Dedifferentiated amniotic fluid mesenchymal stem cell (primary cell): ENCODE results near the gene CYP8B1.

Experiments used
- DNase-seq: peaks from one replicate; pipeline ENCODE4 v3.0.0-alpha.2; 2016; ENCODE audit errors: extremely low spot score

Gene CYP8B1

DNA sequence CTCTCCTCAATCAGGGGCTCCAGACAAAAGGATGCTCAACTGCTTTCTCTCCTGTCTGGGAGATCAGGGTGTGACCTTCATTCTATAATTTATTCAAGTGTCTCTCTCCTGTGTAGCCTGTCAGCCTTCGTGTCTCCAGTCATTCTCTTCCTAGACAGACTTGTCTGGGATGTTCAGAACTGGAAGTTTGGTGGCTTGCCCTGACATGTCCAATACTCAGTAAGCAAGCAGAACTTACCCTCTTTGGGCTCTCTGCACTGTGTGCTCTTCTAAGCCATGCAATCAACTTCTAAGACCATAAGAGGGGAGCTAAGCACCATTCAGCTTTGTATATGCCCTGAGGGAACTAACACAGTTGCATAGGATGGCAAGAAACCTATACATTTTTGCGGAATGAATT lies 52.3 kb downstream of the CYP8B1 start:
- DNase-seq, result no peak

DNA sequence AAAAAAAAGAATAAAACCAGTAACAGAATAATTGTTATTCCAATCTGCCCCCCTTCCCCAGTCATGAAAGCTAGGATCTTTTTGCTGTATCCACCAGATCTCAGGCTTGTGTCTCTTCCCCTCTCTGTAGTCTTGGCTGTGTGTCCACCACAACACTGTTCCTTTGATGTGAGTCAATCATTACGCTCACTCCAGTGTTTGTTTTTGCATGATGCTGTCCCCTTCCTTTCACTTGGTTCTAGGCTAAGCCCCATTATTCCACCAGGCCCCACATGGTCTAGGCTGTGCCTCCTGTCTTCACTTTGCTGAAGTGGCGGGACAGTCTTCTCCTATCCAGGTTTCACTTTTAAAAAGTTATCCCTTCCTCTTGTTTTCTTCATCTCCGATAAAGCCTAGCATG lies 52.9 kb downstream of the CYP8B1 start:
- DNase-seq, result no peak
